GM21390 (cell line): Measurements from ENCODE around the gene PEA15.

Source experiments
- ATAC-seq: cut with Tn5 transposase; IDR thresholded peaks from one replicate; pipeline ENCODE4 v1.9.1; 2021; ENCODE audit not compliant: unreplicated experiment

The PEA15 gene

GRCh38 chr1:160205242-160206035, at the start of gene PEA15:
Gene PEA15, plus strand, starts transcription at chr1:160205384. Its CDS starts 6,161 bp downstream, at chr1:160211545.
- ATAC-seq, result peak; percentile 40

- no peak for ATAC-seq
Observed at GRCh38 chr1:160156361-160156760, 48.8 kb upstream of the PEA15 start.

GRCh38 chr1:160157174-160157573, 48.0 kb upstream of the PEA15 start:
- ATAC-seq, result no peak

- no peak for ATAC-seq
Observed at GRCh38 chr1:160158031-160158430, 47.2 kb upstream of the PEA15 start.

- ATAC-seq, result no peak
Observed at GRCh38 chr1:160158534-160158933, 46.6 kb upstream of the PEA15 start.

GRCh38 chr1:160159846-160160245, 45.3 kb upstream of the PEA15 start:
- ATAC-seq, result no peak

- ATAC-seq, result no peak
Observed at GRCh38 chr1:160161965-160162705, 43.0 kb upstream of the PEA15 start.

- ATAC-seq, result no peak
Observed at GRCh38 chr1:160162931-160163330, 42.3 kb upstream of the PEA15 start.

GRCh38 chr1:160163615-160164014, 41.6 kb upstream of the PEA15 start:
- no peak for ATAC-seq

GRCh38 chr1:160164121-160164520, 41.1 kb upstream of the PEA15 start:
- ATAC-seq, result no peak

- no peak for ATAC-seq
Observed at GRCh38 chr1:160166166-160166868, 38.9 kb upstream of the PEA15 start.

- no peak for ATAC-seq
Observed at GRCh38 chr1:160167056-160167455, 38.1 kb upstream of the PEA15 start.

GRCh38 chr1:160167580-160167979, 37.6 kb upstream of the PEA15 start:
- ATAC-seq, result no peak

GRCh38 chr1:160168016-160168415, 37.2 kb upstream of the PEA15 start:
- ATAC-seq, result no peak

- no peak for ATAC-seq
Observed at GRCh38 chr1:160168609-160169369, 36.4 kb upstream of the PEA15 start.

GRCh38 chr1:160169553-160170399, 35.4 kb upstream of the PEA15 start:
- ATAC-seq, result peak; percentile 81

- no peak for ATAC-seq
Observed at GRCh38 chr1:160171354-160171753, 33.8 kb upstream of the PEA15 start.

- ATAC-seq, result no peak
Observed at GRCh38 chr1:160171980-160172379, 33.2 kb upstream of the PEA15 start.

GRCh38 chr1:160177231-160177630, 28.0 kb upstream of the PEA15 start:
- ATAC-seq, result no peak

- ATAC-seq, result no peak
Observed at GRCh38 chr1:160177667-160178066, 27.5 kb upstream of the PEA15 start.
